ENCODE data around the gene ELMO2.

DNA sequence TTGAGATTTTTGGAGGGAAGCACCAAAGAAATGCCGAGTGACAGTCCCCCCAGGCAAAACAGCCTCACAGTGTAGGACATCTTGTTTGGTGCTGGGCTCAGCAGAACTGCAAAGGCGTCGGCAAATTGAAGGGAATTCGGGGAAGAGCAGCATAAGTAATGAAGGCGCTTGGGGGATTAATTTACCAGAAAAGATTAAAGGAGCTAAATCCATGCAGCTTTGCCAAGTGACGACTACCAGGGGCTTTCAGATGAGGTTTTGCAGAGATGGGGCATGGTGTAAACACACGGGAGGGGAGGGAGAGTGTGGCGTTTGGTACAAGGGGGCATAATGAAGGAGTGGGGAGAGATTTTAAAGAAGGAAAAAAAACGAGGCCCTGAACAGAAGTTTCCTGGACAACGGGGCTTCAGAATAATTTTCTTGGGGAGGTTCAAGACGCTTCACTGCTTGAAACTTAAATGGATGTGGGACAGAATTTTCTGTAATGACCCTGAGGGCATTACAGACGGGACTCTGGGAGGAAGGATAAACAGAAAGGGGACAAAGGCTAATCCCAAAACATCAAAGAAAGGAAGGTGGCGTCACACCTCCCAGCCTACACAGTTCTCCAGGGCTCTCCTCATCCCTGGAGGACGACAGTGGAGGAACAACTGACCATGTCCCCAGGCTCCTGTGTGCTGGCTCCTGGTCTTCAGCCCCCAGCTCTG is 52.8 kb downstream of the ELMO2 start:
- TF ChIP-seq EZH2 (IDR thresholded peaks at IDR 0.05; ENCODE audit: insufficient read depth, poor library complexity, severe bottlenecking) (no peak), EZH2phosphoT487 (IDR thresholded peaks at IDR 0.05; ENCODE audit: insufficient read depth, low read depth) (no peak)

Data from GM23248 (cell line).